NOMO-1 treated with dmso at 0.1 percent for 144 hours (cell line): ENCODE data around the gene PTPRN2.
"Not testable (repeated sequence)": the region's sequence is repeated elsewhere in the genome, so short reads cannot be mapped to it uniquely, and the experiment has no call there.

Experiments used
- DNase-seq: peaks from one replicate; lab custom pipeline; 2025; ENCODE audit not compliant: unreplicated experiment; lab: John Stamatoyannopoulos, UW

The PTPRN2 gene

GRCh38 chr7:158259671-158260418 lies 327.8 kb downstream of the PTPRN2 start:
- no peak for DNase-seq

- no peak for DNase-seq
Observed at GRCh38 chr7:158259141-158259540, 328.5 kb downstream of the PTPRN2 start.

GRCh38 chr7:158258411-158259130 lies 329.1 kb downstream of the PTPRN2 start:
- DNase-seq: no peak

DNA sequence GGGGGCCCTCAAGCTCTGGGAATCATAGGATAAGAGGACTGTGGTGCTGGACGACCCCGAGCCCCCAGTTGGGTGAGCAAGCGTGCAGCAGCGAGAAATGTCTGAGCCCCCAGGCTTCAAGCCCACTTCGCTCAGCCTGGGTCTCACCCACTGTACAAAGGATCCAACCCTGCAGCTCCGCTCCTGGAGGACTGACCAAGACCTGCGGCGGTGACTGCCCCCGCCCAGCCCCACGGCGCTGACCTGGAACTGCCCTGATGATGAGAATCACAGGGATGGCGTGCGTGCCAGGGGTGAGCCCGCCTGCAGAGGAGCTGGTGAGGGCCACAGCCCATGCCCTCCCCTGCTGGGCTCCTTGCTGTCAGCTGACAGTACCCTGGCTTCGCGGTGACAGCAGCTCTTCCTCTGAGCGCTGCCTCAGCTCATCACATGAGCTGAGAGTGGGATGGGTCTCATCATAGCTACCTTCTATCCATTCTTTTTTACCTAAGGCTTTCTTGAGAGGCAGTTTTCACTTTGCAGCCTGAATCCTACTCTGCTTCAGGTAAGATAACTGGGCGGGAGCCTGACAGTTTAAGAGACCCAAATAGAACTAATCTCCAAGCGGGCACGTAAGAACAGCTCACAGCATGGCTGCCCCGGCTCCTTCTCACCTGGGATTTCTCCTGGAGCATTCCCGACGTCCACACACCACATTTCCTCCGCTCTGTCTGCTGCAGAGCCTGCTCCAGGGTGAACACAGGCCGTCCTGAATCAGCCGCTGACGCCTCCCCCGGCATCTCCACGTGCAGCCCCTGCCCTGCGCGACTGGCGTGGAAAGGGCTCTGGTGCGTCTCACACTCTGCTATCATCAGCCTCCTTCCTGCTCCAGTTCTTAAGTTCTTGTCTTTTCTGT lies 329.9 kb downstream of the PTPRN2 start:
- DNase-seq: no peak

GRCh38 chr7:158257001-158257400 lies 330.6 kb downstream of the PTPRN2 start:
- DNase-seq: no peak

DNA sequence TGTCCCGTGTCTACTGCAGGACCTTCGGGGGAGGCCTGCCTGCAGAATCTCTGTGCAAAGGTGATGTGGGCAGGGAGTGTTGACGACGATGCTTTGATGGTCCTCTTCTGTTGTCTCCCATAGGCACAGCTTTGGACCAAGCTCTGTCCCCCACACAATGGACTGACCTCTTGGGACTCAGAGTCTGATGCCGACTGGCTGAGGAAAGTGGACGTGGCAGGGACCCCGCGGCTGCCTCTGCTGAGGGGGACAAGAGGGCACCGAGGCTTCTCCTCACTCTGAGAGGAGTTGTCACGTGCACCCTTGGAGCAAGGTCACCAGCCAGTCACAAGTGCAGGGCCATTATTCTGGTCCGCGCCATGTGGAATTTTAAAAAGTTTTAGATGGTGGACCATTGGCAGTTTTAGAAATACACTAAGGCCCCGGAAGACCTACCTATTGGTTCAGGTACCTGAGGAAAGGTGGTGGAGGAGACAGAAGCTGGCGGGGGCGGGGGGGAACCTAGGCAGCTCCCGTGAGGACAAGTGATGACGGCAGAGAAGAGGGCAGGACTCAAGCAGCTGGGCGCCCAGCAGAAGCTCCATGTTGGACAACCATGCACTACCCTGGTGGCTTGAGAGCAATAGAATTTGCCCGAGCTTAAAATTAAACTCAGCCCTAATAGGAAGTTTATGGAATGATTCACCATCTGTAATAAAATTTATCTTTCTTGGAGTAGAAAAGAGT lies 331.4 kb downstream of the PTPRN2 start:
- DNase-seq: no peak

DNA sequence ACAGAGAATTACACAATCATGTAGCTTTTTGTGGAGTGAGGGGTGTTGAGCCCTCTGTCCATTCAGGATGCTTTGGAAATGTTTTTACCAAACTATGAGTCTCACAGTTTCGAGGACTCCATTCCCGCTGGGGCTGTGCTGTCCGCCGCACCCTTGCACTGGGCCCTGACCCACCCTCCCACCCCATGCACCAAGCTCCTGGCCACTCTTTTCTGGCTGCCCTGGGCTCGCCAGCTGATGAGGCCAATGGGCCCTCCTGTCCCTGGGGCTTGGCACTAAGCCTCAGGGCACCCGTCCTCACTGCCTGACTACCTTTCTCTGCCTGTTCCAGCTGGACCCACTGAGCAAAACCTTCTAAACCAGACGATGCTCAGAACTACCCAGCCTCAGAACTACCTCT lies 332.1 kb downstream of the PTPRN2 start:
- DNase-seq: no peak

GRCh38 chr7:158255156-158255555 lies 332.5 kb downstream of the PTPRN2 start:
- no peak for DNase-seq

- not testable (repeated sequence) for DNase-seq
Observed at GRCh38 chr7:158253670-158254045, 334.0 kb downstream of the PTPRN2 start.

DNA sequence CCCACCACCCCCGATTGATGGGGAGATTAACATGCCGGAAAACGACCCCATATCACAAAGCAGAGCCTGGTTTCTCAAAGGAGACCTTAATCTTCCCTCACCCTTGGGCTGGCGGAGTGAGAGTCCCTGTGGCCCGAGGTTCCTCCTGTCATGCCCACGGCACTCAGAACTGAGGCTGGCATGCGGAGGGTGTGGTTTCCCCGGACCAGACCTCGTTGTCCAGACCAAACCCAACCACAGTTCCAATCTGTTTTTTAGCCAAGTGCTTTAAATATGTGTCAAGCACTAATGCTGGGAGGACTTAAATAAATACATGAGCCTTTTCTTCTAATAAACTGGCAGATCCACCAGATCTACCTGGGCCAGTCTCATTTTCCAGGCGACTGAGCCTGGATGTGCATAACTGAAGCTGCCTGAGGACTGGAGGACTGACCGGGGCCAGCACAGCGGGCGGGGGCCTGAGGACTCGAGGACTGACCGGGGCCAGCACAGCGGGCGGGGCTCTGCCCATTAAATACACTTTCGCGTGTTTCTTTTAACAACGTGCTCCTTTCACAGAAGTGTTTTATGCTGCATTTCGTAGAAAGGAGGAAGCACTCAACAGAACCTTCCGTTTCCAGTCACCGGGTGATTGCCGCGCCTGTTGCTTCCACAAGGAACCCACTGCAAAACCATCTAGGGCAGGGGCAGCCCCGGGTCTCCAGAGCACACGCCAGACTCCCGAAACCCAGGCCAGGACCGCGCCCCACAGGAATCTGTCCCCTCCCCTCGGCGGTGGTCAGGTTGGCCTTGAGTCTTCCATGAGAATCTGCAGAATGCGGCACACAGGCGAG lies 334.6 kb downstream of the PTPRN2 start:
- DNase-seq: no peak

DNA sequence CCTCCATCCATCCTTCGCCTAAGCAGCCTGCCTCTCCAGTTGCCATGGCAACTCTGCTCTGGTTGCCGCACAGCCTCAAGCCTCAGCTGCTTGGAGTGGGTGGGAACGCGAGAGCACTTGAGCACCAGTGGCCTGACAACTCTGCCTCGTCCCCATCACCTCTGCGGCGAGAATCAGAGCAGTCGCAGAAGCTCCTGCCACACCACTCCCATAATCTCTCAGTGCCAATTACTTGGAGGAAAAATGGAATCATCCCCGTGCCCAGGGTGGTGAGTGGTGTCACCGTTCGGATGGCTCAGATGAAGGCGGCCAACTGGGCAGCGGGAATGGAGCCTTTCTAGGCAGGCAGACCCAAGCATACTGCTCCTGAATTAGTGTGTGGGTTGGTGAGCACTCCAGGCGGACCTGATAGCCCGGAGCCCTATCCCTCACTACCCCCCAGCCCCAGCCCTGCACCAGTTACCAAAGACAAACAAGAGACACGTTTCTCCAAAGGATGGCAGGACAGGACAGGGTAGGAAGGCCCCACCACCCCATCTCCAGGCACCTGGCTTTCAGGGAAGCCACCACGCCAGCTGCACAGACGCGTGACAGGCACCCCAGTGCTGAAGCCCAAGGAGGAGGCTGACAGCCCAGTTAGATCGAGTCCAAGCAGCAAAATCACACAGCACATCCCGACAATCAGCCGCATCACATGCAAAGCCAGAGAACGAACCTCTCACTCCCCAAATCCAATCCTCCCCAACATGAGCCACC lies 335.4 kb downstream of the PTPRN2 start:
- DNase-seq: no peak

- no peak for DNase-seq
Observed at GRCh38 chr7:158251061-158251965, 336.3 kb downstream of the PTPRN2 start.

DNA sequence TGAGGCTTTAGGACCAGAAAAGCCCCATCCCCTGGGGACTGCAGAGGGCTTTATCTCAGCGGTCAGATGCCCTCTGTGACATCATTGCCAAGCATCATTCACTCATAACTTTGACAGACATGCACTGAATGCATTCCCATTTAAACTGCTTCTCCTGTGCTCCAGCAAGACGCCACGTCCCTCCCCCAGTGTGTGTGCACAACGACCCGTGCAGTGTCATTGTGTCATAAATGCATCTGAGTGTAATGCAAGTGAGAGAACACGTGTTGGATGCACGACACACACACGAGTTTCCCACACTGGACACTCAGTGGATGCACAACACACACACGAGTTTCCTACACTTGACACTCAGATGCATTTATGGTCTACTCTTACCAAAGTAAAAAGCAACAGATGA lies 337.9 kb downstream of the PTPRN2 start:
- no peak for DNase-seq

GRCh38 chr7:158248816-158249215 lies 338.8 kb downstream of the PTPRN2 start:
- no peak for DNase-seq

DNA sequence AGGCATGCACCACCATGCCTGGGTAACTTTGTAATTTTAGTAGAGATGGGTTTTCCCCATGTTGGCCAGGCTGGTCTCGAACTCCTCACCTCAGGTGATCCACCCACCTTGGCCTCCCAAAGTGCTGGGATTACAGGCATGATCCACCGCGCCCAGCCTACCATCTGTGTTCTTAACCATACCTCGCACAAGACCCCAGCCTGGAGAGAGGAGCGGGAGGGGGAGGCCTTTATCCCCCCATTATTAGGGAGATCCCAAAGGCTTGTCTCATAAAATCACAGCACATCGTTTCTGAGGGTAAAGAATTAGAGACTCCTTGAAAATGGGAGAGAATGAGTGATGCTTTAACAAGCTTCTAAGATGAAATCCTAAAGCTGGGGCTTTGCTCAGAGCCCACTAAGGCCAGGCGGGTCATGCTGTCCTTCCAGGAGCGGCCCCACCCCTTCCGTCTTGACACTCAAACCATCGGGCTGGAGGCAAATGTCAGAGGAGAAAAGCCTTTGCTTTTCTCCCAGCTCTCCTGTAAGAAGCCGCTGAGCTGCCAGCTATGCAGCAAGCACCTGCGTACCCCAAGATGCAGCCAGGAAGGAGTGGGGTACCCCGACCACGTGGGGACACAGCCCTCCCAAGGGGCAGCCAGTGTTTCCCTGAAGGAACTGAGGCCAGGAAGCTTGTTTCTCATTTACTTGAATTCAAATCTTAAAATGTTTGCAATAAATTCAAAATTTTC lies 339.7 kb downstream of the PTPRN2 start:
- DNase-seq: no peak

DNA sequence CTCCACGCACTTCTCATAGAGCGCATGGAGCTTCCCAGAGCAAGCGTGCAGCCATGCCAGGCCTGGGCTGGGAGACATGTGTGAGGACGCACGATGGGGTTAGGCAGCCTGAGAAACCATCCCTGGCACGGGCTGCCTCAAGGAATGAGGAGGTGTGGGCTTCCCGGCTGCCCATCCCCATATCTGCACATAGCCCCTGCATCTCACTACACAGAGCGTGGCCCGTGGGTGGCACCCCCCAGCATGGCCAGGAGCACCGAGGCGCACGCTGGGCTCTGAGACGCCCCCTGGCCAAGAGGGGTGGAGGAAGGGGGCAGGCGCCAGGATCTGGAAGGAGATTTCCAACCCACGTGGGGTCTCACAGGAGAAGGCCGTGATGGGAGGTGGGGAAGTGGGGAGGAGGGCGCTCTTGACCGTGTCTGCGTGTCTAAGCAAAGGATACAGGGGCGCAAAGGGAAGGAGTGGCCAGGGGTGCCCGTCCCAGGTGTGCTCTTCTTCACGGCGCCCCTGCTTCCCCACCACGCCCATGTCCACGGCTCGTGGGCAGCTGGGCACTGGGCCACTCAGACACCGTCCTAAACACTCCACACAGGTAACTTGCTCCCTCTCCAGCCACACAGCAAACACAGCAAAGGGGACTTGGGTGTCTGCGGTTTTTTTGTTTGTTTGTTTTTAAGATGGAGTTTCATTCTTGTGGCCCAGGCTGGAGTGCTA lies 340.5 kb downstream of the PTPRN2 start:
- no peak for DNase-seq
